Occipital lobe (tissue), 3 donors: Measurements from ENCODE around the gene RTN4R. TPM values are rescaled to one million over a fixed set of nuclear protein-coding genes. Genes with fewer than 3 reads are reported as not detected.

ENCODE experiments used
- DNase-seq: peaks from one replicate; lab custom pipeline; 2025; lab: John Stamatoyannopoulos, UW
- small RNA-seq: library from RNA; depleted of rRNA; stranded (forward); fragments of <200 nt; gene quantifications from one replicate; pipeline ENCODE3, GENCODE V24; 2014
- total RNA-seq: library from RNA; depleted of rRNA; stranded (reverse); fragments of >200 nt; gene quantifications from one replicate; pipeline ENCODE4 v1.2.3, GENCODE V29; 2014

Gene RTN4R
- total RNA-seq, 1 donor from 2014 or later = 9.5 TPM

GRCh38 chr22:20203142-20203551 lies 65.0 kb downstream of the RTN4R start:
- no peak for DNase-seq

DNA sequence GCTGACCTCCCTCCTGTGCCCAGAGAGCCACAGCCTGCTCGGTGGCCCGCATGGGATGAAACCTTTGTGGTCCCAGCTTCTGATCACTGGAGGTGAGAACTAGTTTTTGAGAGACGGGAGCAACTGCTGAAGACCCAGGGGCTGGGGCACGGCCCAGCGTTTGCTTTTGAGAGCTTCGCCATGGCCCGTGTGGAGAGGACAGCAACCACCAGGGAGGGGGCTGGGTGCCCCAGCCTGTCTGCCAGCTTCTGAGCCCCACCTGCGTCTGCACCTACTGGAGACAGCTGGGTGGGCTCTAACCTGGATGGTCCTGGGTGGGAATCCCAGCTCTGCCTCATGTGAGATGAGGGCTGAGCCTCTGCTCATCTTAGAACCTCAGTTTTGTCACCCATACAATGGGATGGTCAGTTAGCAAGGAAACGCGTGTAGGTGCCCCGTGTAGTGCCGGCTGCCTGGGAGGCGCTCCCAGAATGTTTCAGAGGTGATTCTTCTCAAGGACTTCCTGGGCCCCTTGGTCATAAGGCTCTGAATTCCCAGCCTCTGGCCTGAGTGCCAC lies 66.2 kb downstream of the RTN4R start:
- DNase-seq = no peak

DNA sequence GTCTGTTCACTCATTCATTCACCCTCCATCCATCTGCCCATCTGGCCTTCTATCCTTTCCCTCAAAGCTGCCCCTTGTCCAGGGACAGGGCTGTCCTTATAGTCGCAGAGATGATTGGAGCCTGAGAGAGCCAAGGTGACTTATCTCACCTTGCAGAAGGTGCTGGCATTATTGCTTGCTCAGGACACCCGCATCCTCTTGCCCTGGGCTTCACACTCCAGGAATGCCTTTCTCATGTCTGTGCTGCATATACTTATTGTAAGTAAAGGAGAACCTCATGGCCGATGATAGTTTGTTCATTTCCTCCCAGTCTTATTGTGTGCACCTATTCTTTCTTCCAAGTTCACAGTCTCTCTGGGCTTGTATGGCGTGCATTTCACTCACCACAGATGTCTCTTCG lies 68.2 kb downstream of the RTN4R start:
- no peak for DNase-seq

DNA sequence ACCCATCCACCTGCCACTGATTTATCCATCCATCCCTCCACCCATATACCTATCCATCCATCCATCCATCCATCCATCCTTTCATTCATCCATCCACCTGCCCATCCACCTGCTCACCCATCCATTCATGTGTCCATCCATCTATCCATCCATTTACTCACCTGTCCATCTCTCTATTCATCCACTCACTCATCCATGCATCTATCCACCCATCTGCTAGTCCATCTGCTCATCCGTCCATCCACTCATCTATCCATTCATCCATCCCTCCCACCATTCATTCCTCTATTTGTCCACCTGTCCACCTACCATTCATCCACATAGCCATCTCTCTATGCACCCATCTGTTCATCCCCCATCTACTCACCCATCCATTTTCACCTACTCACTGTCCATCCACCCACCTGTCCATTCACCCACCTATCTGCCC lies 68.7 kb downstream of the RTN4R start:
- DNase-seq = no peak

GRCh38 chr22:20198557-20199319 lies 69.4 kb downstream of the RTN4R start:
- DNase-seq = no peak

DNA sequence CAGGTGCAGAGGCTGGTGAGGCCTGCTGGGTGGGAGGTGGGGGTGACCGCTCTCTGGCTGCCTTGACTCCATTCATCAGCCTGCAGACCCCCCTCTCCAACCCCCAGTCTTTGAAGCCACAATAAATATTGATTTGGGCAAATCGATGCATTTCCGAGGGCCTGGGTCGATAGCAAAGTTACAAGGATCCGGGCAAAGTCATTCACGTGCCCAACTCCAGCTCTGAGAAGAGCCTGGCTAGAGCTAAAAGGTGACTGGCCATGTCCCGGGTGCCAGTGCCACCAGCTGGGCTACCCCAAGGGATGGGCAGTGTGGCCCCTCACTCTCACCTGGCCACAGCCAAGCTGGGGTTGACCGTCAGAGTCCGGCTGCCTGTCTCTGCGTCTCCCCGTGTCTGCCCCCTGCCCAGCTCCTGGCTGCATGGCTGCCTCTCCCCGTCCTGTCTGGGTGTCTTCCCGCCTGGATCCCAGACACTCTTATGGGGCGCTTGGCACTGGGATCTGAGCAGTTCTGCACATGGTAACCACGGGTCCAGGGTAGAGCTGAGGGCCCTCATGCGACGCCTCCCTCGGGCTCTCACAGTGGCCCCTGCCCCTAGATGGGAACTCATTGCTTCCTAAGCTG lies 70.6 kb downstream of the RTN4R start:
- no peak for DNase-seq

DNA sequence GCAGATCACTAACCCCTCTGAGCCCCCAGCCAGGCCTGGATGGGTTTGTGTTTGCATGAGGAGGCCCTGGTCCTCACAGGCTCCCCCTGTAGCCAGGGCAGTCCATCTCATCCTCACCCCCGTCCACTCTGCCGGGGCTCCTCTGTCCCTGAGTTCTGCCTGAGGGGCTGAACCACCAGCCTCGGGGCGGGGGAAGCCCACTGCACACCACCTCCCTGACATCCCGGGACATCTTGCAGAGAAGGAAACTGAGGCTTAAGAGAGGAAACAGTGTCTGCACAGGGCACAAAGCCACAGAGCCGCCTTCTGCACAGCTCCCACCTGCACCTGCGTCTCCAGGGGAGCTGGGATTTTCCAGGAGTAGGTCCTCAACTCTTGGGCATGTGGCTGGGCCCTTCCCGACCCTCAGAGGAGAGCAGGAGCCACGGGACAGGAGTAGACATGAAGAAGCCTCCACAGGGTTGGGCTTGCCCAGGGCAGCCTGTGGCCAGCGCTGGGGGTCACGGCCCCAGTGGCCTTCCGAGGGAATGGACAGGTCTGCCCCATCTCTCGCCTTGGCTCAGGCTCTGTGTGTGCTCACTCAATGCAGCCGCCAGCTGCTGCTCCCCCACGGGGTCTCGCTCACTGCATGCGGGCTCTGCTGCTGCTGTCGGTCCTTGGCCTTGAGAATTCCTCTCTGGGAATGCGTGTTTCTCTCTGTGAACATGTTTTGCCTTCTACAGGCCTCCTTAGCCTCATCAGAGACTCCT lies 71.8 kb downstream of the RTN4R start:
- DNase-seq = no peak

DNA sequence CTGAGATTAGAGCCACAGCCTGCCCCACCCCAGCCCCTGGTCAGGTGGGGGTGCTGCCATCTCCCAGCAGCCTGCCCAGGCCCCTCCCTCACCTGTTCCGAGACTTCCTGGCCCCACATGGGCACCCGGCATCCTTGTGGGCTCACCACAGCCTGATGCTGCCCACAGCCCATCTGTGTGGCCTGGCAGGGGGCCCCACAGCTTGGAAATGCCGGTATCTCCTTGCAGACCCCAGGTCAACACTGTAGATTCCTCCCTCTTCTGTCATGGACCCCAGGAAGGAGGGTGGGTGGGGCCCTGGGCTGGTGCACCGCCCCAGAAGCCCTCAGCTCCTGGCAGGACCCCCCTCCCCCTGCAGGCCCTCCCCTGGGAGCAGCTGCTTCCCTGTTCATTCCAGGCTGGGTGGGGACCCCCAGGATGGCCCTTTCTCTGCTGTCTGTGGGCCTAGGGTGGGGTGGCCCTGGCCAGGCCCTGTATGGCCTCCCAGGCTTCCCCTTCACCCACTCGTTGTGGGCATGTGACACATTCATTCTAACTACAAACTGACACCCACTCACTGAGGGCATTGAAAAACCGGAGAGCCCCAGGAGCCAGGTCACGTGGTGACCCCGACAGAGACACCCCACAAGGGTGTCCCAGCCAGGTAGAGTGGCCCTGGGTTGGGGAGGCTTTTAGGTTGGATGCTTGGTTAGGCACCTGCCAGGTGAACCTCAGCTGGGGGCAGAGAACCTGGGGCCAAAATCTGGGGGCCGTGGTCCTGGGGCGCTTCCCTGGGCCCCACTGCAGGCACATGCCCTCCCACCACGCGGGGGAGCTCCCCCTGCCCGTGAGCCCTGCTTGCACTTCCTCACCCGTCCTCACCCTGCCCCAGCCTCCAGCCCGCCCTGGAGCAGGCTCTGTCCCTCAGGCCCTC lies 73.2 kb downstream of the RTN4R start:
- no peak for DNase-seq

- DNase-seq = no peak
Observed at GRCh38 chr22:20193761-20194494, 74.2 kb downstream of the RTN4R start.

GRCh38 chr22:20192972-20193760 lies 75.0 kb downstream of the RTN4R start:
- DNase-seq = no peak

- no peak for DNase-seq
Observed at GRCh38 chr22:20192293-20192971, 75.7 kb downstream of the RTN4R start.

DNA sequence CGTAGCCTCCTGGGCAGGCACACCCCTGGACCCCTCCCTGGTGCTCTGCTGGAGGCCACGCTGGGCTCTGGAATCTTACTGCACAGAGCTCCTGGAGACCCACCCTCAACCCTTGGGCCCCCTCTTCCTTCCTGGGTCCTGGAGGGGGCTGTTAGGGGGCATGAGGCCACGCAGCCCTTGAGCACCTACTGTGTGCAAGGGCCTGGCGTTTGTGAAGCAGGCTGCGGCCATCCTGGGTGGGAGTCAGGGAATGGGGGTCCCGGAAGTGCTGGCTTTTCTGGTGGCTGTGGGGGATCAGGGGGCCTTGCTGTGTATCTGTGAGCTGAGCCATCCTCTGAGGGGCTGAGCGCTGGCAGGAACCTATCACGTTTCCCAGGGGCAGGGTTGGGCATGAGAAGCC lies 76.3 kb downstream of the RTN4R start:
- no peak for DNase-seq

Small RNA genes lying within 50 kb of the gene (small RNA-seq; reads per million reads assigned to genes)
- gene MIR1286 = 0.29 reads per million, percentile 10 among the genes with 10 or more reads in this experiment

Other genes with a start within 250 kb of the RTN4R start
- gene TANGO2, start 247.2 kb downstream of the RTN4R start, total RNA-seq = 15.9 TPM
- 37.0 TPM for gene DGCR8, start 188.1 kb downstream of the RTN4R start, total RNA-seq
- gene RANBP1, start 152.2 kb downstream of the RTN4R start, total RNA-seq = 90.6 TPM
- 25.9 TPM for gene TRMT2A, start 151.1 kb downstream of the RTN4R start, total RNA-seq
- 3.3 TPM for gene ZDHHC8, start 136.5 kb downstream of the RTN4R start, total RNA-seq
- gene CCDC188, start 117.3 kb downstream of the RTN4R start, total RNA-seq = not detected
- 25.1 TPM for gene DGCR6L, start 51.7 kb upstream of the RTN4R start, total RNA-seq
- gene ZNF74, start 125.8 kb upstream of the RTN4R start, total RNA-seq = 46.2 TPM
- gene SCARF2, start 169.5 kb upstream of the RTN4R start, total RNA-seq = 1.7 TPM
- gene KLHL22, start 227.5 kb upstream of the RTN4R start, total RNA-seq = 43.7 TPM
- 11.9 TPM for gene MED15, start 239.3 kb upstream of the RTN4R start, total RNA-seq